Measurements from ENCODE around the gene ABTB2.
A peak's percentile ranks its signal among the peaks of the same experiment; 100 is the strongest.

ABTB2 gene

GRCh38 chr11:34313099-34313517 lies 44.7 kb downstream of the ABTB2 start:
- no peak for DNase-seq

DNA sequence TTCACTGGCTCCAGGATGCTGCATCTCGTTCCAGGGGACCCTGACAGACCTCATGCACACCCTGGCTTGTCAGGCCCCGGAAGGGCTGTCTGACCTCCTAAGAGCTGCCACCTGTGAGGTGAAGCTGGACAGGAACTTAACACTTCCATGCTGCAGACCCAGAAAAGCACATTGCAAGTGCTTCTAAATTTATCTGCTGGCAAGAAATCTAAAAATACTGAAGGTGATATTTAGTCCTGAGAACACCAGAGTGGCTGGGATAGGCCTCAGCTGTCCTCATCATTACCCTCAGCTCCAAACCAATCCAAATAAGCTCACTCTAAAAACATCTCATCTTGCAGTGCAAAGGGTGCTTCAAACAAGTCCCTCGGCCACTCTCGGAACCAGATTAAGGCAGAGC lies 46.7 kb downstream of the ABTB2 start:
- DNase-seq: peak; percentile 60

DNA sequence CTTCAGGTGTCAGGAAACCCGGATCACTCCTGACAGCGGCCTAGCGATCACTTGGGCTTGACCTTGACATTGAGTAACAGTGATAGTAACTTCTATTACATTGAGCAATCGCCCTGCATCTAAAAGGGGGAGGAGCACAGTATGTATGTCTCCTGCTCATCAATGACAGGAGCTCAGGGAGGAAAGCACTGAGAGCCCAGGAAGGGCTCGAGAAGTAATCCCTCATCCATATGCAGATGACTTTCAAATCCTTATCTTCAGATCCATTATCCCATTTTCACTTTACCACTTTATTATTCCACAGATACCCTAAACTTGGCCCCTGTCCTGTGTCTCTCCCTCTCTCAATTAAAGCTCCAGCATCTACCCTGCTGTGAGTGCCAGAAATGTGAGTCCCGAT lies 47.8 kb downstream of the ABTB2 start:
- DNase-seq: no peak

- no peak for DNase-seq
Observed at GRCh38 chr11:34308913-34309585, 48.8 kb downstream of the ABTB2 start.

DNA sequence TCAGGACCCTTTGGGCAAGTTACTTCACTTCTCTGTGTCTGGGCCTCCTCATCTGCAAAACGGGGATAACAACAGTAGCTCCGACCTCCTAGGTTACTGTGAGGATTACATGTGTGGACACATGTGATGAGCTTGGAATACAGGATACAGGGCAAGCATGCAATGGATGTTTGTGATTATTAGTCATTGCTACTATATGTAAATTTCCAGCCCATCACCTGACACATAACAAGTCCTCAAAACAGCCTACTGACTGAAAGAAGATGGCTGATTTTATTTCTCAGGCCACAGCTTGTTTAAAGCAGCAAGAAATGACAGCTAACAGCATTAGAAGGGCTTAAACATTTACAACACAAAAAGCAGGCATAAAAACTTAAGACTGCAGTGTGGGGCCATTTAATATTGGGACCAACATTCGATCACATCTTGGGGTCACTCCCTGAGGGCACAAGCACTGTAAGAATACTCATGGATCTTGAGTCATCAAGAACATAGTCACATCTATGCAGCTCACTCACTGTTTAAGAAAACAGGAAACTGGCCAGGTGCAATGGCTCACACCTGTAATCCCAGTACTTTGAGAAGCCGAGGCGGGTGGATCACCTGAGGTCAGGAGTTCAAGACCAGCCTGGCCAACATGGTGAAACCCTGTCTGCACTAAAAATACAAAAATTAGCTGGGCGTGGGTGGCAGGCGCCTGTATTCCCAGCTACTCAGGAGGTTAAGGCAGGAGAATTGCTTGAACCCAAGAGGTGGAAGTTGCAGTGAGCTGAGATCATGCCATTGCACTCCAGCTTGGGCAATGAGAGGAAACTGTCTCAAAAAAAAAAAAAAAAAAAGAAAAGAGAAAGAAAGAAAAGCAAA lies 49.5 kb downstream of the ABTB2 start:
- no peak for DNase-seq

DNA sequence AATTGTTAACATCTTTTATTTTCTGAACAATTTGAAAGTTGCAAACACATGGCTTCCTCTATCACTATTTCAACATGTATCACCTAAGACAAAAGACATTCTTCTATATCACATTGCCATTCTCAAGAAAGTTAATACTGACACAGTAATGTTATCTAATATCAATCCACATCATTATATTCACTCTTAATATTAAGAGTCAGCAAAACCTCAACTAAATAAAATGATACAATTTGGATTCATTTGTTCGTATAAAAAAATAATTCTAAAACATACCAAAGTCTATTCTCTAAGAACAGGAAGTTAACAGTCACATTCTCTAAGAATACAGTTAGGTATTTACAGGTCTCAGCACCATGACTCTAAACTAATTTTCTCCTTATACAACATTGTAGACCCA lies 52.0 kb downstream of the ABTB2 start:
- DNase-seq: no peak

DNA sequence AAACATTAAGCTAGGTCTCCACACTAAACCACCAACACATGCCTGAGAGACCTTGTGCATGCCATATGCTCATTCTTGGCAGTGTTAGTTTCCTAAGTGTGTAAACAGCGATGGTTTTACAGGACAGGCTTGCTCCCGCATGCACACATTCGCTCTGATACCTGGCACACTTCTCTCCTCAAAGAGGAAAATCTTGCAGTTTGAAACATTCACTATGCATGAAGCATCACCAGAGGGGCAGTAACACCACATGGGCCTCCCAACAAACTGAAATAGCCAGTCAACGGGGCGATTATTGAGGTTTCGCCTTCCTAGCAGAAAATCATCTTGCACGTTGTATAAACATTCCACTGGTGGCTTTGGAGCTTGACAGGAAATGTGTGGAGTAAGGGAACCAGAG lies 52.6 kb downstream of the ABTB2 start:
- peak; percentile 40 for DNase-seq

- no peak for DNase-seq
Observed at GRCh38 chr11:34303028-34303570, 54.7 kb downstream of the ABTB2 start.

DNA sequence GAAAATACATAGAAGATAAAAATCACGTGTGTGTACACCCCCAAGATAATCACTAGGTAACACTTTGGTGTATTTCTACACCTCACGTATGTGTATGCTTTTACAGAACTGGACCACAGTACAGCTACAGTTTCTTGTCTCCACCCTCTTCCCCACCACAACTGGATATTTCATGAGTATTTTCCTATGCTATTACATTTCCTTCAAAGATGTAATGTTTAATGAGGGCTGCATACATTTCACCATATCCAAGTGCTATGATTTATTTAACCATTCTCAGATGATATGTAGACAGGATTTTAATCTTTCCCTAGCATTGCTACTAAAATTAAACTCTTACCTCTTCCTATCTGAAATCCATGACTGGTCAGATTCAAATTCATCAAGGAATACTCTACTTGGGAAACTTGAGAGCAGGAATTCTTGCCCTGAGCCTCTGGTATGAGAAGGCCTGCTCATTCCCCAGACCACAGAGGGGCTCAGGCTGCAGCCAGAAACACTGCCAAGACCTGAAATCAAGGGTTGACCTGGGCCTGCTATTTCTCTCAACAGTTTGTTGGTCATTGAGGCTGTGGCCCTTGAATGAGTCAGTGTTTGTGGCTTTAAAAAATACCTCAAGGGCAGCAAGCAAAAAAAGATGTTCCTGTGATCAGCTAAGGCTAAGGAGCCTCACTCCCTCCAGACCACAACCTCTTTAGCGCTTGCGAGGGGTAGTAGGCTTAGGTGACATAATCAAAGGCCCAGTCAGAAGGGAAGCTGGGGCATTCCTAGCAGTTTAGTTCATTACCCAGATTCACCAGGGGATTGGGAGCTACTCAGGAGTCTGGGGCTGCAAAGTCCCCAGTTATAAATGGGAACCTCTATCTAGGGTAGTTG lies 55.5 kb downstream of the ABTB2 start:
- DNase-seq: no peak

DNA sequence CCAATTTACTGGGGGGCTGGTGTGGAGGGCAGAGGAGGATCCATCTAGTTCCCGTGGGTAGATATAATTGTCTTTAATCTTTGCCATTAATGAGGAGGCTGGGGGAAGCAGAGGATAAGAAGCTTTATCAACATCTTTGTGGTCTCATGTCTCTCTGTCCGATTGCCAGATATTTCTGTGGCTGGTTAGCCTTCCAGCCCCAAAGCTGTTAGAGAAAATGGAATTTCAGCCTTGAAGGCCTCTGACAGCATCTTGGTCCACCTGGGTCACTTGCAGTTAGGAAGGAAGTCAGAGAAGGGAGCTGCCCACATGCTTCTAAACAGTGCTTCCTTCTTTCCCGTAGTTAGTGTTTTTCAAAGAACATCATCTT lies 56.9 kb downstream of the ABTB2 start:
- DNase-seq: no peak

DNA sequence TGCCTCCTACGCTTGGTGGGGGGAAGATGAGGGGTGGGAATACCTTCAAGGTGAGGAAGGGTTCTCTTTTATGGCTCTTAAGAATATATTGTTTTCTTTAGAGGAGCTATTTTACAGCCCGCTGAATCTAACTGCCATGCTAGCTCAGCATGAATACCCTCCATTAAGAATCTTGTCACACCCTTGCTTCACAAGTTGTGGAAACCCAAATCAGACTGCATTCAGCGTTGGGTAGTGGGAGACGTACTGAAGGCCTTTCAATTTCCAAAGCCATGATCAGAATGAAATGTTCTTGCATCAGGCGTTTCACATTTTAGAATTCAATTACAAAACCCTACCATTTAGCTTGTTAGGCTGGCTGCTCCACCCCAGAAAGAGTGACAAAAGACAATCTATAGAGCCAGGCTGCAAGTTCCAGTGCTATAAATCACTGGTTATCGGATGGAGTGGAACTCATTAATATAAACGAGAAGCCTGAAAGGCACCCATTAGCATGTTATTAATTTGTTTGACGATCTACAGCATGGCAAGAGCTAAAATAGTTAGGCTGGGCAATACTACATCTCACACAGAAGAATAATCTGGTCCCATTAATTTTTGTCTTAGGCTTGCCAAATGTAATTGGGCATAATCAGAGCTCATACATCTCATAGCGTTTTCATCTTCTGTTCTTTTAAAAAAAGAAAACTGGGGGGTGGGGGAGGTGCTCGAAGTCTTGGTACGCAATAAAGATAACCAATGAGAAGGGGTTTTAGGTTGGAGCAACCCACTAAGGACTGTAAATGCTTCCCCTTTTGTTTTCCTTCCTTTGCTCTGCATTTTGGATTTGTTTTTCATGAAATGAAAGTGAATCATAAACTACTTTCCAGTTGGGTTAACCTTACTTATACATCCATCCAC lies 57.5 kb downstream of the ABTB2 start:
- DNase-seq: peak; percentile 63

GRCh38 chr11:34299284-34299972 lies 58.4 kb downstream of the ABTB2 start:
- DNase-seq: peak; percentile 63

GRCh38 chr11:34298871-34299270 lies 58.9 kb downstream of the ABTB2 start:
- no peak for DNase-seq

GRCh38 chr11:34296412-34296811 lies 61.4 kb downstream of the ABTB2 start:
- no peak for DNase-seq

DNA sequence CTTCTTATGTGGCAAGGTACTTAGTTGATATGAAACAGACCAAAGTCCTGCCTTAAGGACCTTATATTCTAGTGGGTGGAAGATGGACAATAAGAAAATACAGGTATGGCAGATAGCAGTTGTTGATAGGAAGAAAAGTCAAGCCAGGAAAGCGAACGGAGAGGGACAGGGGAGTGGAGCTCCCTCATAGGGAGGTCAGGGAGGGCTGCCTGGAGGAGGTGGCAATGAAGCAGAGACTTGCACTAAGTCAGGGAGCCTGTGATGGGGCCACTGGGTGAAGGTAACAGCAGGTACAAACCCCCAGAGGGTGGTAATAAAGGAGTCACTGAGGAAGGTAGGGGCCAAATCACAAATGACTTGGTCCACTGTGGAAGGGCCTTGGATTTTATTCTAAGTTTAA lies 65.3 kb downstream of the ABTB2 start:
- DNase-seq: no peak

DNA sequence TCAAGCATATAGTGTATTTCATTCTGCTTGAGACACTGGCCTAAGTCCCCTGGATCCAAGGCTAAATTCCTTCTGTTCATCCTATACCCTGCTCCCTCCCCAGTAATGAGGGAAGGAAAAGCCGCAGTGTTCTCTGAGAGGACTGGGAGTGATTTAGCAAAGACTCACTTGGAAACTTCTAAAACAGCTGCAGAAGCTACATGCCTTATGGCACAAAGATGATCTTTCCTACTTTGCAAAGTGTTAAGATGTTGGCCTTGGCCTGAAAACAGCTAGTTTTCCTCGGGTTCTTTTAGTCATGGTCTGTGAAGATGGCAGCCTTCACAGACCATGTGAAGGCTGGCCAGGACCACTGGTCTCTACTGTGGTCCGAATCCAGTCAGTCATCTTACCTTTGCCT lies 65.7 kb downstream of the ABTB2 start:
- no peak for DNase-seq

DNA sequence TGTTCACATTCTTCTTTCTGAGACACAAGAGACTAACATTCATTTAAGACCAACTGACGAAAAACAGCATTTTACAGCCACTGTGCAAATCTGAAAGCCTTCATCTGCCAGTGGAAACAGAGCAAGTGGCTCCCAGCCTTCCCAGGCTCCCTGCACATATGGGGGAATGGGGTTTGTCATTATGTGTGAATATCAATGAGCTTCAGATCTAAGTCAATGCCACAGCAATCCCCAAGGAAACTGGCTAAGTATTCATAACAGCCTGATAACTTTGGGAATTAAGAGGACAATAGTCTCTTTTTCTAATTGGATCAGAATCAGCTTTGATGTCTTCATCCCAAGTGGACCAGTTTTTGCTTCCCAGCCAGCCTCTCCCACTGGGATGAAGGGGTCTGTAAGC lies 66.9 kb downstream of the ABTB2 start:
- DNase-seq: no peak

DNA sequence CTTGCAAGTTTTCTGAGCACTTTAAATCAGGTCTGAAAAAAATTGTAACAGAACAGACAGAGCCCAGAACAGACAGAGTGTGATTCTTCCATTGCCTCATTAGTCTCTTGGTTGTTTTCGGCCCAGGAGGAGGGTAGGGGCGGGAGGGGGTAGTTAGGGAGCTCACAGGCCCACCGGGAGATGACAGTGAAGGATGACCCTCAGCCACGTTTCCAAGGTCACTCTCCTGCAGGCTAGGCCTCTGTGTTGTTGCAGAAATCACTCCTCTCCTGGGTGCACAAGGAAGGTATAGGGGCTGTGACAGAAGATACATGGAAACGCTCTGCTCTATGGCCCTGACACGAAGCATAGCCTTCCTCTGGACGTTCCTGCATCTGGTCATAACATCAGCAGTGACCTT lies 69.3 kb downstream of the ABTB2 start:
- no peak for DNase-seq

DNA sequence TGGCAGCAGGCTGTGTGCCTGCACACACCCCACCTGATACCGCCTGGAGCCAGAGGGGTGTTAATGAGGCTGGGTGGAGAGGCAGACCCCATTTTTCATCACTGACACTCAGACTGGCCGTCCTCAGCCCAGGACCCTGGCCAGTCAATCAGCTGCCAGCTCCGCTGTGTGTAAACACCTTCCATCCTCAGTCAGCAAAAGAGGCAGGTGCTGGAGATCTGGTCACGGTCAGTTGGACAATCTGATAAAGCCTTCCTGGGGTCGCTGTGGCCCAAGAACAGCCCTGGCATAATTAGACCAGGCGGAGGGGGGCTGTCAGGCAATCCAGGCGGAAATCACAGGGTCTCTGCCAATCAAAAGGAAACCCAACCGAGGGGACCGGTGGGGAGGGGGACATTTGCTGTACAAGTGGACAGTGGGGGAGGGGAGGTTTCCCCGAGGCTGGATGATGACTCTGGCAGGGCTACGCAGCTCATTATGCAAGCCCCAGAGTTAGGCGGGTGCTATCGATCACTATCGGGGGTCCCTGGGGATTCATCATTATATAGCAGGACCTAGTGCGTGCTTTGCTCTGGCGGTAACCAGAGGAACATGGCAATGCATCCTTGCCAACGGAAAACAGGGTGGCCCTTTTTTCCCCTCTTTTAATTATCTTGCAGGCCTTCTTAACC lies 72.9 kb downstream of the ABTB2 start:
- peak; percentile 18 for DNase-seq

GRCh38 chr11:34284156-34284555 lies 73.7 kb downstream of the ABTB2 start:
- no peak for DNase-seq

Data from DMS79 treated with DMSO at 0.1 percent for 48 hours (cell line).